Measurements from ENCODE around the gene TOMM40. TPM values are rescaled to one million over a fixed set of nuclear protein-coding genes. Genes with fewer than 3 reads are reported as not detected.
A peak's percentile ranks its signal among the peaks of the same experiment; 100 is the strongest.

Gene TOMM40
- total RNA-seq, 1 donor from 2014 or later: 40.8 TPM

DNA sequence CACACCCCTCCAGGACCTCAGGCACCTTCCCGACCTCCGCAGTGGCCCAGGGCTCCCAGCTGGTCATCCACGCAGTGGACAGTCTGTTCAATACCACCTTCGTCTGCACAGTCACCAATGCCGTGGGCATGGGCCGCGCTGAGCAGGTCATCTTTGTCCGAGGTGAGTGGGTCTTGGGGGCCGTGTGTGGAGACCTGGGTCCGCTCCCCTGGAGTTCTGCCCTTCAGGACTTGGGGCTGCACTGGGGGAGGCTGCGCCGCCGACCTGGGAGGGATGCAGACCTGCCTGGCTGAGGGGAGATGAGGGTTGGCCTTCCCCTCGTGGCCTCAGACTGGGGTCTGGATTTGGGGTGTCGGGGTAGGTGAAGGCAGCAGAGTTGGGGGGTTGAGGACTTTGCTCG is 16.7 kb upstream of the TOMM40 start:
- no peaks in the 10 kb centered on the region for H3K9me3 ChIP-seq
- intact Hi-C loops (cut with DNase I): no loop called here
- ATAC-seq (no peak), DNase-seq (no peak)
- no peaks in the 10 kb centered on the region for H3K27me3 ChIP-seq (ENCODE audit: low read depth)
- H3K4me3 ChIP-seq: no peak overlapping the region
- TF ChIP-seq, protein P1, sequence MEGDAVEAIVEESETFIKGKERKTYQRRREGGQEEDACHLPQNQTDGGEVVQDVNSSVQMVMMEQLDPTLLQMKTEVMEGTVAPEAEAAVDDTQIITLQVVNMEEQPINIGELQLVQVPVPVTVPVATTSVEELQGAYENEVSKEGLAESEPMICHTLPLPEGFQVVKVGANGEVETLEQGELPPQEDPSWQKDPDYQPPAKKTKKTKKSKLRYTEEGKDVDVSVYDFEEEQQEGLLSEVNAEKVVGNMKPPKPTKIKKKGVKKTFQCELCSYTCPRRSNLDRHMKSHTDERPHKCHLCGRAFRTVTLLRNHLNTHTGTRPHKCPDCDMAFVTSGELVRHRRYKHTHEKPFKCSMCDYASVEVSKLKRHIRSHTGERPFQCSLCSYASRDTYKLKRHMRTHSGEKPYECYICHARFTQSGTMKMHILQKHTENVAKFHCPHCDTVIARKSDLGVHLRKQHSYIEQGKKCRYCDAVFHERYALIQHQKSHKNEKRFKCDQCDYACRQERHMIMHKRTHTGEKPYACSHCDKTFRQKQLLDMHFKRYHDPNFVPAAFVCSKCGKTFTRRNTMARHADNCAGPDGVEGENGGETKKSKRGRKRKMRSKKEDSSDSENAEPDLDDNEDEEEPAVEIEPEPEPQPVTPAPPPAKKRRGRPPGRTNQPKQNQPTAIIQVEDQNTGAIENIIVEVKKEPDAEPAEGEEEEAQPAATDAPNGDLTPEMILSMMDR (IDR thresholded peaks at IDR 0.05): no peak
- H3K36me3 ChIP-seq: peaks cover 84% of the 10 kb centered on the region
- peaks cover 14% of the 10 kb centered on the region for H3K4me1 ChIP-seq
- no peak overlapping the region for H3K27ac ChIP-seq

DNA sequence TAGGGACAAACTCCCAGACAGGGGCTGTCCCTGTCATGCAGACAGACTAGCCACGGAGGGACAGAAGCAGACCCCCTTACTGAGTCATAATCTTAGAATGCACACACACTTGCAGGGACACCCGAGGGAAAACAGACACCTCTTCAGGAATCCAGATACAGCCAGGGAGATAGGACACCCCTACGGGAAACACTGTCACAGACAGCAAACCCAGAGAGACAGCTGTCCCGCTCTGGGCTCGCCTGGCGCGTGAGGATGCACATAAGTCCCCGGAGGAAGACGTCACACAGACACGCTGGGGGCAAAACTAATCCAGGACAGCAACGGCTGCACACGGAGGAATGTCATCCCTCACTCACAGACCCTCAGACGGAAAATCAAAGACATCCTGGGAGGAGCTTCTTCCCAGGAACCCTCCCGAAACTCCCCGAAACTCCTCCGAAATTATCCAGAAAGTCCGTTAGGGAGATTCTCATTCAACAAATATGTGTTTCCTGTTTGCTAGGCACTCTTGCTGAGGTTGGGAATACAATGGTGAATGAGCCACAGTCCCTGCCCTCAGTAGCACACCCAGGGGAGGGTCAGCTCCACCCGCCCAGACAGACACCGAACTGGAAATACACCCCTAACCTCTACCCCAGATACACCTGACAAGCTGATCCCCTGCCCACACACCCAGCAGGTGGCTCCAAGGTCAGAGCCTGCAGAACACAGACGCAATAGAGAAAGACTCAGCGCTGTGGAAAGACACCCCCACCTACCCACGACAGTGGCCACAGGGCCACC is 15.2 kb upstream of the TOMM40 start:
- no peak overlapping the region for H3K4me3 ChIP-seq
- DNase-seq (no peak), ATAC-seq (no peak)
- no peaks in the 10 kb centered on the region for H3K9me3 ChIP-seq
- H3K27ac ChIP-seq: no peak overlapping the region
- intact Hi-C loops (cut with DNase I): no loop called here
- no peaks in the 10 kb centered on the region for H3K4me1 ChIP-seq
- H3K36me3 ChIP-seq: peaks cover 85% of the 10 kb centered on the region
- TF ChIP-seq, protein P1 (IDR thresholded peaks at IDR 0.05): no peak
- H3K27me3 ChIP-seq (ENCODE audit: low read depth): no peaks in the 10 kb centered on the region

DNA sequence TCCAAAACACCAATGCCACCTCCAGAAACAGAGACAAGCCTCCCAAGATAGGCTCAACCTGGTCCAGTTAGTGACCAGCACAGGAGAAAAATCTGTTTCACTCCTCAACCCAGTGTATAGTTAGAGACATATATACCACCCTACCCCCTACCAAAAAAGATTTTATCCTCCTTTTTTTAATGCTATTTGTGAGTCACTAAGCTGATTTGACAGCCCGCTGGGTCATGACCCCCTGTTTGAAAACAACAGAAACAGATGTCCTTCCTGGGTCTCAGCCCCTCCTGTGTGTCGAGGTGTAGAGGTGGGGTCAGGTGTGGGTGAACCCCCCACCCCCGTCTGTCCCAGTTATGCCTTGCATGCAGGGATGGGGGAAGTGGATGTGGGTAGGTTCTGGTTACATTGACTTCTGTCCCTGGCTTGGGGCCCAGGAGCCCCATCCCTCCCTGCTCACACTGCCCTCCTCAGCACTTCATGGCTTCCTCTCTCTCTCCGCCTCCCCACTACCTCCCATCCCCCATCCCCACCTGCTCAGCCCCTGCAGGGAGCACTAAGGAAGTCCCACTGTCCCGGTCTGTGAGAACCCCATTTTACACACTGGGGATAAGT is 14.0 kb upstream of the TOMM40 start:
- DNase-seq: no peak
- peaks cover 73% of the 10 kb centered on the region for H3K36me3 ChIP-seq
- no peak overlapping the region for H3K4me3 ChIP-seq
- H3K27ac ChIP-seq: no peak overlapping the region
- no peaks in the 10 kb centered on the region for H3K4me1 ChIP-seq
- intact Hi-C loops (cut with DNase I): no loop called here
- no peak for ATAC-seq
- TF ChIP-seq, protein P1 (IDR thresholded peaks at IDR 0.05): no peak
- H3K27me3 ChIP-seq (ENCODE audit: low read depth): no peaks in the 10 kb centered on the region
- no peaks in the 10 kb centered on the region for H3K9me3 ChIP-seq

DNA sequence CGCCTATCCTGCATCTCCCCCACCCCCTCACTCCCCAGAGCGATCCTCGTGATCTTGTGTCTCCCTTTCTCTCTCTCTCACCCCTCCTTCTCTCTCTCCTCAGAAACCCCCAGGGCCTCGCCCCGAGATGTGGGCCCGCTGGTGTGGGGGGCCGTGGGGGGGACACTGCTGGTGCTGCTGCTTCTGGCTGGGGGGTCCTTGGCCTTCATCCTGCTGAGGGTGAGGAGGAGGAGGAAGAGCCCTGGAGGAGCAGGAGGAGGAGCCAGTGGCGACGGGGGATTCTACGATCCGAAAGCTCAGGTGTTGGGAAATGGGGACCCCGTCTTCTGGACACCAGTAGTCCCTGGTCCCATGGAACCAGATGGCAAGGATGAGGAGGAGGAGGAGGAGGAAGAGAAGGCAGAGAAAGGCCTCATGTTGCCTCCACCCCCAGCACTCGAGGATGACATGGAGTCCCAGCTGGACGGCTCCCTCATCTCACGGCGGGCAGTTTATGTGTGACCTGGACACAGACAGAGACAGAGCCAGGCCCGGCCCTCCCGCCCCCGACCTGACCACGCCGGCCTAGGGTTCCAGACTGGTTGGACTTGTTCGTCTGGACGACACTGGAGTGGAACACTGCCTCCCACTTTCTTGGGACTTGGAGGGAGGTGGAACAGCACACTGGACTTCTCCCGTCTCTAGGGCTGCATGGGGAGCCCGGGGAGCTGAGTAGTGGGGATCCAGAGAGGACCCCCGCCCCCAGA is 12.8 kb upstream of the TOMM40 start:
- H3K4me1 ChIP-seq: no peaks in the 10 kb centered on the region
- intact Hi-C loops (cut with DNase I): no loop called here
- H3K36me3 ChIP-seq: peaks cover 67% of the 10 kb centered on the region
- H3K9me3 ChIP-seq: no peaks in the 10 kb centered on the region
- ATAC-seq (no peak), DNase-seq (no peak)
- TF ChIP-seq, protein P1 (IDR thresholded peaks at IDR 0.05): no peak
- no peak overlapping the region for H3K4me3 ChIP-seq
- H3K27me3 ChIP-seq (ENCODE audit: low read depth): no peaks in the 10 kb centered on the region
- H3K27ac ChIP-seq: no peak overlapping the region

DNA sequence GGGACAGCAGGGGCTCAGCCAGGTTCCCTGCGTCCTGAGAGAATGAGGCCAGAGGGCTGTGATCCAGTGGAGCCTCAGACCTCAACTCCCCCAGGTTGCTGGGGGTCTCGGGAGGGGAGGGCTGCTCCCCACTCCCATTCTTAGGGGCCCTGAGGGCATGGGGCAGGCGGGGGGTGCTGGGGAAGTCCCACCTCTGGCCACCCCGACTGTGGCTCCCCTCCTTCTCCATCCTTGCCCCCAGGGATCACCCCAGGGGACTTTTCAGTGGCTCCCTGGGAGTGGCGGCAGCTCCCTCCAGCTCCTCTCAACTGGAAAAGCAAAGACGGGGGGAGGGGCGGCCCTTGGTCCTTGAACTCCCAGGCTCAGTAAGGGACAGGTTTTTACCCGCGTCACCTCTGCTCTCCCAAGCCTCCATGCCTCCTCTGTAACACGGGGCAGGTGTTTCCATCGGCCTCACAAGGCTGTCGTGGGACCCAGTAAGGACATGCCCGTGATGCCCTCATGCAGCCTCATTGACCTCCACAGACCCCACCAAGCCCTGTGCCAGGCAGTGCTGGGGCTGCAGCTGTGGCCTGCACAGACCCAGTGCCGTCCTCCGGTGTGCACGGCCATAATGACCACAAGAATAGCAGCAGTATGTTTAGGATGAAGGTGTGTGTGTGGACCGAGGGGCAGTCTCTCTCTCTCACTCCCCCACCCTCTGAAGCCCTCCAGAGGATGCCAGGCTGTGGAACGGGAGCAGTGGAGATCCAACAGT is 11.6 kb upstream of the TOMM40 start:
- Histone ChIP-seq H3K4me3 (no peak overlapping the region), H3K9me3 (no peaks in the 10 kb centered on the region), H3K27me3 (ENCODE audit: low read depth) (no peaks in the 10 kb centered on the region), H3K4me1 (no peaks in the 10 kb centered on the region), H3K27ac (no peak overlapping the region), H3K36me3 (peaks cover 62% of the 10 kb centered on the region)
- TF ChIP-seq, protein P1 (IDR thresholded peaks at IDR 0.05): no peak
- DNase-seq (no peak), ATAC-seq (peak in 1 of 2 donors; percentile 12)
- intact Hi-C loops (cut with DNase I): no loop called here

Data from lower lobe of right lung (tissue), 2 donors.